ENCODE data around the gene MKNK1.

The MKNK1 gene

GRCh38 chr1:46646844-46647243 lies 42.8 kb upstream of the MKNK1 start:
- DNase-seq (ENCODE audit: low read depth) = peak; percentile 9
- TF ChIP-seq CTCF (conservative IDR thresholded peaks at IDR 0.05; ENCODE audit: low read length) = no peak

GRCh38 chr1:46646331-46646730 lies 42.3 kb upstream of the MKNK1 start:
- TF ChIP-seq CTCF (conservative IDR thresholded peaks at IDR 0.05; ENCODE audit: low read length) = no peak
- no peak overlapping the region for H3K4me3 ChIP-seq (ENCODE audit: low read length)
- no peak for DNase-seq (ENCODE audit: low read depth)

More at GRCh38 chr1:46646844-46647243, 42.8 kb upstream of the MKNK1 start:
- no peak overlapping the region for H3K4me3 ChIP-seq (ENCODE audit: low read length)

GRCh38 chr1:46645815-46646214 lies 41.7 kb upstream of the MKNK1 start:
- H3K4me3 ChIP-seq (ENCODE audit: low read length) = no peak overlapping the region
- no peak for TF ChIP-seq CTCF (conservative IDR thresholded peaks at IDR 0.05; ENCODE audit: low read length)
- DNase-seq (ENCODE audit: low read depth) = no peak

- TF ChIP-seq CTCF (conservative IDR thresholded peaks at IDR 0.05; ENCODE audit: low read length) = no peak
- peak; percentile 91 for DNase-seq (ENCODE audit: low read depth)
- H3K4me3 ChIP-seq (ENCODE audit: low read length) = no peak overlapping the region
Measured at GRCh38 chr1:46643368-46643775, 39.3 kb upstream of the MKNK1 start.

GRCh38 chr1:46642115-46642680 lies 38.1 kb upstream of the MKNK1 start:
- TF ChIP-seq CTCF (conservative IDR thresholded peaks at IDR 0.05; ENCODE audit: low read length) = no peak
- no peak for DNase-seq (ENCODE audit: low read depth)
- H3K4me3 ChIP-seq (ENCODE audit: low read length) = no peak overlapping the region

- no peak for DNase-seq (ENCODE audit: low read depth)
Measured at GRCh38 chr1:46639547-46639946, 35.5 kb upstream of the MKNK1 start.

More at GRCh38 chr1:46639547-46639946, 35.5 kb upstream of the MKNK1 start:
- no peak overlapping the region for H3K4me3 ChIP-seq (ENCODE audit: low read length)
- no peak for TF ChIP-seq CTCF (conservative IDR thresholded peaks at IDR 0.05; ENCODE audit: low read length)
